ENCODE results near the gene SNIP1.
"Not testable (repeated sequence)": the region's sequence is repeated elsewhere in the genome, so short reads cannot be mapped to it uniquely, and the experiment has no call there.

The SNIP1 gene

GRCh38 chr1:37553927-37554808 lies at the start of gene SNIP1:
SNIP1 (minus strand) TSS chr1:37554293; CDS start chr1:37554229, 64 bp downstream.
- DNase-seq (ENCODE audit: low spot score): peak; percentile 95
- FAIRE-seq: peak; percentile 81

GRCh38 chr1:37602750-37603694 lies 48.9 kb upstream of the SNIP1 start:
- FAIRE-seq: no peak

GRCh38 chr1:37601441-37601840 lies 47.3 kb upstream of the SNIP1 start:
- DNase-seq (ENCODE audit: low spot score): no peak
- no peak for FAIRE-seq

More at GRCh38 chr1:37602750-37603694, 48.9 kb upstream of the SNIP1 start:
- peak; percentile 61 for DNase-seq (ENCODE audit: low spot score)

GRCh38 chr1:37599940-37600339 lies 45.8 kb upstream of the SNIP1 start:
- no peak for FAIRE-seq

GRCh38 chr1:37596182-37596667 lies 42.1 kb upstream of the SNIP1 start:
- DNase-seq (ENCODE audit: low spot score) (no peak), FAIRE-seq (no peak)

More at GRCh38 chr1:37599940-37600339, 45.8 kb upstream of the SNIP1 start:
- DNase-seq (ENCODE audit: low spot score): no peak

GRCh38 chr1:37595440-37596181 lies 41.5 kb upstream of the SNIP1 start, which contains the start of gene GNL2:
GNL2 (minus strand) TSS chr1:37595937; CDS start chr1:37595822, 115 bp downstream.
- FAIRE-seq (peak; percentile 82), DNase-seq (ENCODE audit: low spot score) (peak; percentile 99)

GRCh38 chr1:37593726-37594125 lies 39.6 kb upstream of the SNIP1 start:
- DNase-seq (ENCODE audit: low spot score) (no peak), FAIRE-seq (no peak)

- FAIRE-seq: no peak
- no peak for DNase-seq (ENCODE audit: low spot score)
Measured at GRCh38 chr1:37588939-37589338, 34.8 kb upstream of the SNIP1 start.

- FAIRE-seq; DNase-seq (ENCODE audit: low spot score): not testable (repeated sequence)
Measured at GRCh38 chr1:37584544-37584943, 30.5 kb upstream of the SNIP1 start.

GRCh38 chr1:37575692-37576091 lies 21.6 kb upstream of the SNIP1 start:
- FAIRE-seq: no peak
- DNase-seq (ENCODE audit: low spot score): no peak

- no peak for DNase-seq (ENCODE audit: low spot score)
- no peak for FAIRE-seq
Measured at GRCh38 chr1:37574834-37575480, 20.9 kb upstream of the SNIP1 start.

GRCh38 chr1:37570528-37571334 lies 16.6 kb upstream of the SNIP1 start:
- FAIRE-seq (no peak), DNase-seq (ENCODE audit: low spot score) (no peak)

- FAIRE-seq (no peak), DNase-seq (ENCODE audit: low spot score) (no peak)
Measured at GRCh38 chr1:37567023-37567422, 12.9 kb upstream of the SNIP1 start.

- DNase-seq (ENCODE audit: low spot score): no peak
- no peak for FAIRE-seq
Measured at GRCh38 chr1:37564892-37565291, 10.8 kb upstream of the SNIP1 start.

- FAIRE-seq: no peak
Measured at GRCh38 chr1:37562984-37563383, 8.9 kb upstream of the SNIP1 start.

GRCh38 chr1:37561133-37562132 lies 7.3 kb upstream of the SNIP1 start:
- DNase-seq (ENCODE audit: low spot score) (peak; percentile 68), FAIRE-seq (peak; percentile 48)

More at GRCh38 chr1:37562984-37563383, 8.9 kb upstream of the SNIP1 start:
- DNase-seq (ENCODE audit: low spot score): no peak

GRCh38 chr1:37560401-37561132 lies 6.5 kb upstream of the SNIP1 start:
- FAIRE-seq (no peak), DNase-seq (ENCODE audit: low spot score) (no peak)

Measured in urothelium cell line (cell line).